HepG2 (cell line): ENCODE measurements around the gene MKRN2OS. TPM values are rescaled to one million over a fixed set of nuclear protein-coding genes. Genes with fewer than 3 reads are reported as not detected.

Experiments used
- DNMT1 ChIP-seq: sonication (generic); formaldehyde crosslinking; IDR thresholded peaks from 2 replicates; pipeline ENCODE4 v1.5.1; 2020; ENCODE audit warnings: mild to moderate bottlenecking, missing genetic modification reagents
- ELF1 ChIP-seq: sonication (generic); formaldehyde crosslinking; IDR thresholded peaks from 2 replicates; pipeline ENCODE4 v1.4.0; 2020; ENCODE audit warnings: missing genetic modification reagents
- HDAC1 ChIP-seq: sonication (generic); formaldehyde crosslinking; IDR thresholded peaks from 2 replicates; pipeline ENCODE4 v1.5.1; 2020; ENCODE audit warnings: mild to moderate bottlenecking, missing genetic modification reagents
- HIC2 ChIP-seq: sonication (generic); formaldehyde crosslinking; IDR thresholded peaks from 2 replicates; pipeline ENCODE4 v1.9.0; 2022; ENCODE audit warnings: low read depth, missing genetic modification reagents
- JDP2 ChIP-seq: sonication (generic); formaldehyde crosslinking; IDR thresholded peaks from 2 replicates; pipeline ENCODE4 v1.8.1; 2022; ENCODE audit warnings: missing genetic modification reagents, borderline replicate concordance
- KMT2A ChIP-seq: sonication (generic); formaldehyde crosslinking; IDR thresholded peaks from 2 replicates; pipeline ENCODE4 v1.4.0; 2020; ENCODE audit warnings: missing genetic modification reagents
- MATR3 ChIP-seq: sonication (generic); formaldehyde crosslinking; IDR thresholded peaks from 2 replicates; pipeline ENCODE4 v1.4.0; 2020; ENCODE audit warnings: missing genetic modification reagents
- PCBP2 ChIP-seq: fragments of 200-400 bp; formaldehyde crosslinking; optimal IDR thresholded peaks from 2 replicates; pipeline ENCODE3; 2018; ENCODE audit warnings: low read length, low read depth; ENCODE audit not compliant: poor library complexity, severe bottlenecking
- PRPF4 ChIP-seq: fragments of 200-400 bp; formaldehyde crosslinking; IDR thresholded peaks from 2 replicates; pipeline ENCODE4 v1.6.1; 2016; ENCODE audit warnings: low read length, low read depth; ENCODE audit not compliant: poor library complexity, severe bottlenecking
- RELA ChIP-seq: sonication (generic); formaldehyde crosslinking; IDR thresholded peaks from 2 replicates; pipeline ENCODE4 v1.4.0; 2020; ENCODE audit warnings: missing genetic modification reagents
- SAFB2 ChIP-seq: sonication (generic); formaldehyde crosslinking; IDR thresholded peaks from 2 replicates; pipeline ENCODE4 v1.5.1; 2020; ENCODE audit warnings: missing genetic modification reagents, low read depth, mild to moderate bottlenecking, borderline replicate concordance
- SIX1 ChIP-seq: sonication (generic); formaldehyde crosslinking; IDR thresholded peaks from 2 replicates; pipeline ENCODE4 v1.4.0; 2020; ENCODE audit warnings: missing genetic modification reagents, borderline replicate concordance
- SRSF1 ChIP-seq: fragments of 200-400 bp; formaldehyde crosslinking; optimal IDR thresholded peaks from 2 replicates; pipeline ENCODE3; 2017; ENCODE audit warnings: mild to moderate bottlenecking, low read depth, low read length, moderate library complexity
- TARDBP ChIP-seq: sonication (generic); formaldehyde crosslinking; IDR thresholded peaks from 2 replicates; pipeline ENCODE4 v1.8.0; 2022; ENCODE audit warnings: mild to moderate bottlenecking, missing genetic modification reagents
- THAP11 ChIP-seq: IDR thresholded peaks from 2 replicates; pipeline ENCODE4 v1.6.1; 2016; ENCODE audit warnings: missing biosample characterization, missing genetic modification reagents
- YEATS4 ChIP-seq: sonication (generic); formaldehyde crosslinking; IDR thresholded peaks from 2 replicates; pipeline ENCODE4 v1.4.0; 2020; ENCODE audit warnings: missing genetic modification reagents, borderline replicate concordance
- YY1 ChIP-seq: IDR thresholded peaks from 2 replicates; pipeline ENCODE4 v1.6.1; 2011; ENCODE audit warnings: low read length, low read depth, moderate library complexity, mild to moderate bottlenecking; ENCODE audit not compliant: insufficient read depth, insufficient replicate concordance
- ZC3H4 ChIP-seq: sonication (generic); formaldehyde crosslinking; IDR thresholded peaks from 2 replicates; pipeline ENCODE4 v1.4.0; 2020; ENCODE audit warnings: missing genetic modification reagents, borderline replicate concordance
- ZNF121 ChIP-seq: sonication (generic); formaldehyde crosslinking; IDR thresholded peaks from 2 replicates; pipeline ENCODE4 v1.5.0; 2020; ENCODE audit warnings: mild to moderate bottlenecking, missing genetic modification reagents
- ZNF326 ChIP-seq: sonication (generic); formaldehyde crosslinking; IDR thresholded peaks from 2 replicates; pipeline ENCODE4 v1.4.0; 2020; ENCODE audit warnings: missing genetic modification reagents, borderline replicate concordance
- ZNF570 ChIP-seq: sonication (generic); formaldehyde crosslinking; IDR thresholded peaks from 2 replicates; pipeline ENCODE4 v1.4.0; 2020; ENCODE audit warnings: mild to moderate bottlenecking, missing genetic modification reagents, borderline replicate concordance
- ZNF572 ChIP-seq: sonication (generic); formaldehyde crosslinking; IDR thresholded peaks from 2 replicates; pipeline ENCODE4 v1.5.1; 2020; ENCODE audit warnings: mild to moderate bottlenecking, missing genetic modification reagents
- ZNF616 ChIP-seq: sonication (generic); formaldehyde crosslinking; IDR thresholded peaks from 2 replicates; pipeline ENCODE4 v1.5.0; 2020; ENCODE audit warnings: low read depth, mild to moderate bottlenecking, missing genetic modification reagents
- ZNF790 ChIP-seq: sonication (generic); formaldehyde crosslinking; IDR thresholded peaks from 2 replicates; pipeline ENCODE4 v1.8.0; 2022; ENCODE audit warnings: missing genetic modification reagents, mild to moderate bottlenecking, borderline replicate concordance
- polyA plus RNA-seq, 8 experiments: library from polyadenylated mRNA; depleted of rRNA in 3 of 8; stranded (reverse) in 7 of 8; unstranded in 1 of 8; fragments of >200 nt; fragmentation: Illumina TruSeq in 4 of 8; extraction: Trizol in 4 of 8; gene quantifications; 2 replicates each; pipeline versions ENCODE4 v1.2.1 to v1.2.3, GENCODE V29; 2011 to 2016; ENCODE audit warnings: low read depth in 4 of 8, missing spikeins in 1 of 8, mixed read lengths in 1 of 8; ENCODE audit not compliant: insufficient read depth in 1 of 8
- total RNA-seq, 5 experiments: library from RNA; depleted of rRNA; stranded (reverse); fragments of >200 nt; fragmentation: Illumina TruSeq; extraction: Trizol; gene quantifications; 2 replicates each; pipeline ENCODE4 v1.2.3, GENCODE V29; 2016; ENCODE audit warnings: low read depth in 1 of 5
- TF ChIP-seq, protein P1 (sequence below): sonication (generic); formaldehyde crosslinking; IDR thresholded peaks from 2 replicates; pipeline ENCODE4 v1.4.0; 2020; ENCODE audit warnings: missing genetic modification reagents
- TF ChIP-seq, protein P2 (sequence below): sonication (generic); formaldehyde crosslinking; IDR thresholded peaks from 2 replicates; pipeline ENCODE4 v1.5.1; 2020; ENCODE audit warnings: mild to moderate bottlenecking, missing genetic modification reagents, moderate library complexity

MKRN2OS gene
- total and polyA plus RNA-seq, 2 of the 13 experiments (the other 11 are each of a cell fraction or from before 2014, with no cell fraction given): not detected

- TF ChIP-seq, protein P1, sequence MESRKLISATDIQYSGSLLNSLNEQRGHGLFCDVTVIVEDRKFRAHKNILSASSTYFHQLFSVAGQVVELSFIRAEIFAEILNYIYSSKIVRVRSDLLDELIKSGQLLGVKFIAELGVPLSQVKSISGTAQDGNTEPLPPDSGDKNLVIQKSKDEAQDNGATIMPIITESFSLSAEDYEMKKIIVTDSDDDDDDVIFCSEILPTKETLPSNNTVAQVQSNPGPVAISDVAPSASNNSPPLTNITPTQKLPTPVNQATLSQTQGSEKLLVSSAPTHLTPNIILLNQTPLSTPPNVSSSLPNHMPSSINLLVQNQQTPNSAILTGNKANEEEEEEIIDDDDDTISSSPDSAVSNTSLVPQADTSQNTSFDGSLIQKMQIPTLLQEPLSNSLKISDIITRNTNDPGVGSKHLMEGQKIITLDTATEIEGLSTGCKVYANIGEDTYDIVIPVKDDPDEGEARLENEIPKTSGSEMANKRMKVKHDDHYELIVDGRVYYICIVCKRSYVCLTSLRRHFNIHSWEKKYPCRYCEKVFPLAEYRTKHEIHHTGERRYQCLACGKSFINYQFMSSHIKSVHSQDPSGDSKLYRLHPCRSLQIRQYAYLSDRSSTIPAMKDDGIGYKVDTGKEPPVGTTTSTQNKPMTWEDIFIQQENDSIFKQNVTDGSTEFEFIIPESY (CRISPR knock-in tag): no peak
- TF ChIP-seq ZNF790 (CRISPR knock-in tag) (peak; percentile 61; the same call in 1 of the 2 replicates), ZC3H4 (CRISPR knock-in tag) (no peak), DNMT1 (CRISPR knock-in tag) (0 out of 2 replicates have a peak, but pooled peaks have one; percentile 45), ELF1 (CRISPR knock-in tag) (no peak; the same call in 1 of the 2 replicates), JDP2 (CRISPR knock-in tag) (no peak), TARDBP (CRISPR knock-in tag) (no peak; the same call in 1 of the 2 replicates), SAFB2 (CRISPR knock-in tag) (no peak), HIC2 (CRISPR knock-in tag) (peak; percentile 84), HDAC1 (CRISPR knock-in tag) (peak; percentile 84; the same call in 1 of the 2 replicates), MATR3 (CRISPR knock-in tag) (no peak), PRPF4 (no peak), ZNF616 (CRISPR knock-in tag) (peak; percentile 93), PCBP2 (no peak), ZNF572 (CRISPR knock-in tag) (0 out of 2 replicates have a peak, but pooled peaks have one; percentile 48), SIX1 (CRISPR knock-in tag) (no peak), ZNF326 (CRISPR knock-in tag) (no peak), RELA (0 out of 2 replicates have a peak, but pooled peaks have one; percentile 23), SRSF1 (no peak), YY1 (peak; percentile 89), YEATS4 (peak; percentile 86), THAP11 (CRISPR knock-in tag) (peak; percentile 91), ZNF121 (peak; percentile 95), KMT2A (CRISPR knock-in tag) (peak; percentile 92), ZNF570 (no peak)
- TF ChIP-seq, protein P2, sequence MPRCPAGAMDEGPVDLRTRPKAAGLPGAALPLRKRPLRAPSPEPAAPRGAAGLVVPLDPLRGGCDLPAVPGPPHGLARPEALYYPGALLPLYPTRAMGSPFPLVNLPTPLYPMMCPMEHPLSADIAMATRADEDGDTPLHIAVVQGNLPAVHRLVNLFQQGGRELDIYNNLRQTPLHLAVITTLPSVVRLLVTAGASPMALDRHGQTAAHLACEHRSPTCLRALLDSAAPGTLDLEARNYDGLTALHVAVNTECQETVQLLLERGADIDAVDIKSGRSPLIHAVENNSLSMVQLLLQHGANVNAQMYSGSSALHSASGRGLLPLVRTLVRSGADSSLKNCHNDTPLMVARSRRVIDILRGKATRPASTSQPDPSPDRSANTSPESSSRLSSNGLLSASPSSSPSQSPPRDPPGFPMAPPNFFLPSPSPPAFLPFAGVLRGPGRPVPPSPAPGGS (CRISPR knock-in tag): peak; percentile 87
Measured at GRCh38 chr3:12556690-12557472, 11.6 kb upstream of the MKRN2OS start, which contains the start of gene MKRN2 (continued).
